GM11168 (cell line): ENCODE data around the gene TRAIP.
"Not testable (repeated sequence)": the region's sequence is repeated elsewhere in the genome, so short reads cannot be mapped to it uniquely, and the experiment has no call there.

ENCODE experiments used
- in situ Hi-C: fragments of 300-500 bp; cut with MboI; formaldehyde crosslinking; loops from one replicate; pipeline ENCODE4 v1.12.0; 2022; ENCODE audit warnings: low sequenced_read_pairs; ENCODE audit not compliant: unreplicated experiment

TRAIP gene

GRCh38 chr3:49856181-49857005 is at the start of gene TRAIP:
TSS of gene TRAIP (minus strand) at chr3:49856564. CDS start at chr3:49856453, 111 bp downstream.
- in situ Hi-C loops = no loop called here

GRCh38 chr3:49904448-49904847 is 48.1 kb upstream of the TRAIP start:
- in situ Hi-C loops = not testable (repeated sequence)

GRCh38 chr3:49903451-49904424 is 47.4 kb upstream of the TRAIP start, which contains the start of gene MST1R:
TSS of gene MST1R (minus strand) at chr3:49903873. CDS start at chr3:49903609, 264 bp downstream.
- in situ Hi-C loops = no loop called here

- in situ Hi-C loops = no loop called here
These were observed 46.4 kb upstream of the TRAIP start for GRCh38 chr3:49902511-49903345.

GRCh38 chr3:49901366-49902339 is 45.3 kb upstream of the TRAIP start:
- in situ Hi-C loops = no loop called here

- in situ Hi-C loops = no loop called here
These were observed 44.3 kb upstream of the TRAIP start for GRCh38 chr3:49900491-49901153.

- in situ Hi-C loops = no loop called here
These were observed 43.5 kb upstream of the TRAIP start for GRCh38 chr3:49899815-49900214.

GRCh38 chr3:49898991-49899390 is 42.6 kb upstream of the TRAIP start:
- in situ Hi-C loops = no loop called here

- in situ Hi-C loops = no loop called here
These were observed 40.0 kb upstream of the TRAIP start for GRCh38 chr3:49896345-49896744.

GRCh38 chr3:49895791-49896190 is 39.4 kb upstream of the TRAIP start:
- in situ Hi-C loops = no loop called here

GRCh38 chr3:49889296-49889695 is 32.9 kb upstream of the TRAIP start:
- in situ Hi-C loops = no loop called here

- in situ Hi-C loops = no loop called here
These were observed 30.5 kb upstream of the TRAIP start for GRCh38 chr3:49886922-49887265.

GRCh38 chr3:49883998-49884397 is 27.6 kb upstream of the TRAIP start:
- in situ Hi-C loops = no loop called here

GRCh38 chr3:49882166-49882565 is 25.8 kb upstream of the TRAIP start:
- in situ Hi-C loops = no loop called here

GRCh38 chr3:49880581-49881315 is 24.4 kb upstream of the TRAIP start:
- in situ Hi-C loops = no loop called here

GRCh38 chr3:49879721-49880120 is 23.4 kb upstream of the TRAIP start:
- in situ Hi-C loops = no loop called here

GRCh38 chr3:49878686-49879085 is 22.3 kb upstream of the TRAIP start:
- in situ Hi-C loops = no loop called here

GRCh38 chr3:49877716-49878115 is 21.4 kb upstream of the TRAIP start:
- in situ Hi-C loops = no loop called here
